ENCODE data around the gene NT5DC4.
A peak's percentile ranks its signal among the peaks of the same experiment; 100 is the strongest.

Gene NT5DC4

GRCh38 chr2:112691881-112692281 is 28.9 kb upstream of the NT5DC4 start (continued):
- no peak for TF ChIP-seq TSHZ2 (CRISPR knock-in tag; IDR thresholded peaks at IDR 0.05)

GRCh38 chr2:112692495-112692911 is 28.3 kb upstream of the NT5DC4 start:
- TF ChIP-seq ARNTL (CRISPR knock-in tag; IDR thresholded peaks at IDR 0.05; ENCODE audit: borderline replicate concordance, low read depth) (no peak), RARB (CRISPR knock-in tag; IDR thresholded peaks at IDR 0.05) (no peak), ZFP3 (CRISPR knock-in tag; IDR thresholded peaks at IDR 0.05) (no peak), GLIS3 (CRISPR knock-in tag; IDR thresholded peaks at IDR 0.05) (no peak), ESRRG (CRISPR knock-in tag; IDR thresholded peaks at IDR 0.05) (no peak), CSRNP3 (CRISPR knock-in tag; IDR thresholded peaks at IDR 0.05) (no peak), PATZ1 (CRISPR knock-in tag; IDR thresholded peaks at IDR 0.05; ENCODE audit: borderline replicate concordance) (no peak), PPARA (CRISPR knock-in tag; IDR thresholded peaks at IDR 0.05; ENCODE audit: borderline replicate concordance) (no peak)
- ATAC-seq, result peak; percentile 92

- no peak; the same call in 2 of the 3 replicates for ATAC-seq
Observed at GRCh38 chr2:112692918-112693317, 27.9 kb upstream of the NT5DC4 start.

GRCh38 chr2:112693596-112693995 is 27.2 kb upstream of the NT5DC4 start:
- no peak for ATAC-seq
- TF ChIP-seq ISL1 (CRISPR knock-in tag; IDR thresholded peaks at IDR 0.05) (no peak), POU6F1 (CRISPR knock-in tag; IDR thresholded peaks at IDR 0.05; ENCODE audit: borderline replicate concordance, low read depth) (no peak), RARB (CRISPR knock-in tag; IDR thresholded peaks at IDR 0.05) (no peak), ZNF70 (CRISPR knock-in tag; IDR thresholded peaks at IDR 0.05) (no peak), SNAI2 (CRISPR knock-in tag; IDR thresholded peaks at IDR 0.05) (no peak), GLIS3 (CRISPR knock-in tag; IDR thresholded peaks at IDR 0.05) (no peak), ZC3H10 (CRISPR knock-in tag; IDR thresholded peaks at IDR 0.05) (no peak), TOX (CRISPR knock-in tag; IDR thresholded peaks at IDR 0.05; ENCODE audit: borderline replicate concordance) (no peak)

More at GRCh38 chr2:112692918-112693317, 27.9 kb upstream of the NT5DC4 start:
- TF ChIP-seq ARNTL (CRISPR knock-in tag; IDR thresholded peaks at IDR 0.05; ENCODE audit: borderline replicate concordance, low read depth), result no peak
- TF ChIP-seq ZFP30 (CRISPR knock-in tag; IDR thresholded peaks at IDR 0.05), result no peak
- TF ChIP-seq CSRNP3 (CRISPR knock-in tag; IDR thresholded peaks at IDR 0.05), result no peak
- TF ChIP-seq TOX (CRISPR knock-in tag; IDR thresholded peaks at IDR 0.05; ENCODE audit: borderline replicate concordance), result no peak
- no peak for TF ChIP-seq SNAI2 (CRISPR knock-in tag; IDR thresholded peaks at IDR 0.05)
- TF ChIP-seq TCF4 (CRISPR knock-in tag; IDR thresholded peaks at IDR 0.05; ENCODE audit: borderline replicate concordance), result no peak
- TF ChIP-seq PATZ1 (CRISPR knock-in tag; IDR thresholded peaks at IDR 0.05; ENCODE audit: borderline replicate concordance), result no peak
- TF ChIP-seq RARB (CRISPR knock-in tag; IDR thresholded peaks at IDR 0.05), result no peak
- no peak for TF ChIP-seq ZNF8 (CRISPR knock-in tag; IDR thresholded peaks at IDR 0.05)
- no peak for TF ChIP-seq BACH2 (CRISPR knock-in tag; IDR thresholded peaks at IDR 0.05; ENCODE audit: borderline replicate concordance)
- TF ChIP-seq GLIS3 (CRISPR knock-in tag; IDR thresholded peaks at IDR 0.05), result no peak
- no peak for TF ChIP-seq ZNF70 (CRISPR knock-in tag; IDR thresholded peaks at IDR 0.05)
- no peak for TF ChIP-seq PPARA (CRISPR knock-in tag; IDR thresholded peaks at IDR 0.05; ENCODE audit: borderline replicate concordance)

Data from SK-N-SH treated with all-trans-retinoic acid at 6 μM for 48 hours (cell line).